Keratinocyte (primary cell): ENCODE data around the gene BRCA1.

ENCODE experiments used
- EZH2 ChIP-seq: IDR thresholded peaks from one replicate; pipeline ENCODE4 v1.6.1; 2012; ENCODE audit warnings: inconsistent platforms, mild to moderate bottlenecking, low read length, moderate library complexity
- TF ChIP-seq, protein P1 (sequence below), 3 experiments: IDR thresholded peaks in 1 of 3; conservative IDR thresholded peaks in 1 of 3; optimal IDR thresholded peaks in 1 of 3; 2 replicates in 2 of 3; 3 replicates in 1 of 3; pipeline versions ENCODE3 to v1.5.1; 2011; ENCODE audit warnings: low read length in 3 of 3, mild to moderate bottlenecking in 3 of 3, moderate library complexity in 2 of 3, control low read depth in 1 of 3, inconsistent platforms in 1 of 3; ENCODE audit not compliant: insufficient read depth in 2 of 3; ENCODE audit errors: extremely low read depth in 1 of 3

DNA sequence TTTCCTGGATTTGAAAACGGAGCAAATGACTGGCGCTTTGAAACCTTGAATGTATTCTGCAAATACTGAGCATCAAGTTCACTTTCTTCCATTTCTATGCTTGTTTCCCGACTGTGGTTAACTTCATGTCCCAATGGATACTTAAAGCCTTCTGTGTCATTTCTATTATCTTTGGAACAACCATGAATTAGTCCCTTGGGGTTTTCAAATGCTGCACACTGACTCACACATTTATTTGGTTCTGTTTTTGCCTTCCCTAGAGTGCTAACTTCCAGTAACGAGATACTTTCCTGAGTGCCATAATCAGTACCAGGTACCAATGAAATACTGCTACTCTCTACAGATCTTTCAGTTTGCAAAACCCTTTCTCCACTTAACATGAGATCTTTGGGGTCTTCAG is 32.3 kb downstream of the BRCA1 start:
- TF ChIP-seq, protein P1, sequence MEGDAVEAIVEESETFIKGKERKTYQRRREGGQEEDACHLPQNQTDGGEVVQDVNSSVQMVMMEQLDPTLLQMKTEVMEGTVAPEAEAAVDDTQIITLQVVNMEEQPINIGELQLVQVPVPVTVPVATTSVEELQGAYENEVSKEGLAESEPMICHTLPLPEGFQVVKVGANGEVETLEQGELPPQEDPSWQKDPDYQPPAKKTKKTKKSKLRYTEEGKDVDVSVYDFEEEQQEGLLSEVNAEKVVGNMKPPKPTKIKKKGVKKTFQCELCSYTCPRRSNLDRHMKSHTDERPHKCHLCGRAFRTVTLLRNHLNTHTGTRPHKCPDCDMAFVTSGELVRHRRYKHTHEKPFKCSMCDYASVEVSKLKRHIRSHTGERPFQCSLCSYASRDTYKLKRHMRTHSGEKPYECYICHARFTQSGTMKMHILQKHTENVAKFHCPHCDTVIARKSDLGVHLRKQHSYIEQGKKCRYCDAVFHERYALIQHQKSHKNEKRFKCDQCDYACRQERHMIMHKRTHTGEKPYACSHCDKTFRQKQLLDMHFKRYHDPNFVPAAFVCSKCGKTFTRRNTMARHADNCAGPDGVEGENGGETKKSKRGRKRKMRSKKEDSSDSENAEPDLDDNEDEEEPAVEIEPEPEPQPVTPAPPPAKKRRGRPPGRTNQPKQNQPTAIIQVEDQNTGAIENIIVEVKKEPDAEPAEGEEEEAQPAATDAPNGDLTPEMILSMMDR (optimal IDR thresholded peaks at IDR 0.05 in 1 of 3, IDR thresholded peaks at IDR 0.05 in 1 of 3, conservative IDR thresholded peaks at IDR 0.05 in 1 of 3; ENCODE audit: extremely low read depth in 1 of 3, insufficient read depth in 2 of 3, low read length in 3 of 3) = no peak
- no peak for TF ChIP-seq EZH2
